ENCODE data around the gene OR8B12.

OR8B12 gene

DNA sequence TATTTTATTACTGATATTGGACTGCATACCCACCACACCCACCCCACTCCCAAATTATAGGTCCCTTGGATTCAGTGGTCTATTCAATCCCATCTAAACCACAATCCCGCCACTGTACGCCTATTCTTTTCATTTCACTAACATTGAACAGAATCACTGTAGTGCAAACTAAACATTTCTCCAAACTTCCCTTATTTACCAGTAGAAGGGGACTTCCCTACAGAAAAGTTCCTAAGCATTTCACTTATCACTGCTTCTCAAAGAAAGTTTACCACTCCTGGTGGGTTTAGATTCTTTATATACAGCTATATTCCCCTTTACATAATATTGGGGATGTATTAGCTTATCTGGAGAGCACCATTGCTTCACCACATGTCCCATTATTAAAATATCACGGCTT, 29.3 kb downstream of the OR8B12 start:
- no peak for DNase-seq (ENCODE audit: low read depth)
- TF ChIP-seq, protein P1, sequence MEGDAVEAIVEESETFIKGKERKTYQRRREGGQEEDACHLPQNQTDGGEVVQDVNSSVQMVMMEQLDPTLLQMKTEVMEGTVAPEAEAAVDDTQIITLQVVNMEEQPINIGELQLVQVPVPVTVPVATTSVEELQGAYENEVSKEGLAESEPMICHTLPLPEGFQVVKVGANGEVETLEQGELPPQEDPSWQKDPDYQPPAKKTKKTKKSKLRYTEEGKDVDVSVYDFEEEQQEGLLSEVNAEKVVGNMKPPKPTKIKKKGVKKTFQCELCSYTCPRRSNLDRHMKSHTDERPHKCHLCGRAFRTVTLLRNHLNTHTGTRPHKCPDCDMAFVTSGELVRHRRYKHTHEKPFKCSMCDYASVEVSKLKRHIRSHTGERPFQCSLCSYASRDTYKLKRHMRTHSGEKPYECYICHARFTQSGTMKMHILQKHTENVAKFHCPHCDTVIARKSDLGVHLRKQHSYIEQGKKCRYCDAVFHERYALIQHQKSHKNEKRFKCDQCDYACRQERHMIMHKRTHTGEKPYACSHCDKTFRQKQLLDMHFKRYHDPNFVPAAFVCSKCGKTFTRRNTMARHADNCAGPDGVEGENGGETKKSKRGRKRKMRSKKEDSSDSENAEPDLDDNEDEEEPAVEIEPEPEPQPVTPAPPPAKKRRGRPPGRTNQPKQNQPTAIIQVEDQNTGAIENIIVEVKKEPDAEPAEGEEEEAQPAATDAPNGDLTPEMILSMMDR (IDR thresholded peaks at IDR 0.05; ENCODE audit: low read length, missing control alignments) = no peak

DNA sequence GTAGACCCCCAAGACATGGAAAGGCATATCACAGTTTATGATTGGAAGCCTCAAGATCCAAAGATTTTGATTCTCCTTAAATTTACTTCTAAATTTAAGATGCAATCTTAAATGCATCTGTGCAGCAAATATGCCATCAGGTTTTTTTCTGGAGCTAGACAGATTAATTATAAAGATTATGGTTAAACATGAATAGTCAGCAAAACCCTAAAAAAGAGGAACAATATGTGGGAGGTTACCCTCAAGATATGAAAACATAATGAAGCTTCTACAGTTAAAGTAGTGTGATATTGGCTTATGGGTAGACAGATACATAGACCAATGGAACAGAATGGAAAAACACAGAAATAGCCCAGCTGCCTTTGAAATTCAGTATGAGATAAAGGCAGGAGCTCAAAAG, 31.7 kb downstream of the OR8B12 start:
- TF ChIP-seq, protein P1 (IDR thresholded peaks at IDR 0.05; ENCODE audit: low read length, missing control alignments) = no peak
- DNase-seq (ENCODE audit: low read depth) = no peak
- no peak overlapping the region for H3K4me3 ChIP-seq (replicated peaks; ENCODE audit: low read depth, low read length)

More for the DNA sequence above, 29.3 kb downstream of the OR8B12 start:
- no peak overlapping the region for H3K4me3 ChIP-seq (replicated peaks; ENCODE audit: low read depth, low read length)

GRCh38 chr11:124510279-124510678, 33.2 kb downstream of the OR8B12 start:
- TF ChIP-seq, protein P1 (IDR thresholded peaks at IDR 0.05; ENCODE audit: low read length, missing control alignments) = no peak
- no peak for DNase-seq (ENCODE audit: low read depth)

DNA sequence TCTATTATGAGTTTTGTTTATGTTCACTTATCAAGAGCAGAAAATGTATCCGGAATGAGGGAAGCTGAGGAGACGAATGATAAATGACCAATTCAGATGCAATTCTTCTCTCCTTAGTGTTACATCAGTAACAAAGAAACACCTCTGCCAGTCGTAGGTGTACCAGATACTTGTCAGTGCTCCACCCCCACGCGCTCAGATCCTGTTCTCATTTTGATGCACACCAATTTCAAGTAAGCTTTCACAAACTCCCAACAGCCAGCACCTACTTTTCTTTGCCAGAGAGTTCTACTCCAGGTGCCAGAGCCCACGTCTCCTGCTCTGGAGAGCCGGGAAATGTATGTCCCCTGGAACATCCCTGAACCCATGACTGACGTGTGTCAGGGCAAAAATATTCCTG, 43.7 kb downstream of the OR8B12 start:
- TF ChIP-seq, protein P1 (IDR thresholded peaks at IDR 0.05; ENCODE audit: low read length, missing control alignments) = no peak
- DNase-seq (ENCODE audit: low read depth) = no peak

More at GRCh38 chr11:124510279-124510678, 33.2 kb downstream of the OR8B12 start:
- no peak overlapping the region for H3K4me3 ChIP-seq (replicated peaks; ENCODE audit: low read depth, low read length)

DNA sequence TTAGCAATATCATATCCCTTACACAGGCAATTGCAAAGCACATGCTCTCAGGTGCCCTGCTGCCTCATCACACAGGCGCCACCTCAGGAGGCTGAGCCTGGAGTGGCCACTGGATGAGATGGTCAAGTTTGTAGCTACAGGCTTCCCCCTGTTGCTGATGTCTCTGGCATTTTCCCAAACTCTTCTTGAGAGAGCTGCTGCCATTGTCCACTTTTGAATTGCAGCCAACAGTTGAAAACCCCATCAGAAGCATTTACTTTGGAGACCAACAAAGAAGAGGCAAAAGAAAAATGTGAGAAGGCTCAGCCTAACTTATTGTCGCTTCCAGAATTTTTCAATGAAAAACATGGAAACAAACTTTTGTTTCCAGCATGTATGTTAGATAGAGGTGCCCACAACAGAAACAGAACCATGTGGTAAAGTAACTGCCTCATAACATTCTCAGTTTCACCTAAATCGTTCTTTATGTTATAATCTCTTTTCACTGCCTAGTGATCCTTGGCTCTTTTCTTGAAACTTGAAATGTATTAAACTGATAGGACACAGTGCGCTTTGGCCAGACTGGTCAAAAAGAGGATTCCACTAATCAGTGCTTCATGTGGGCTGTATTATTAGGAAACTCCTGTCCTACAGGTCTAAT, 50.3 kb downstream of the OR8B12 start:
- TF ChIP-seq, protein P1 (IDR thresholded peaks at IDR 0.05; ENCODE audit: low read length, missing control alignments) = no peak
- H3K4me3 ChIP-seq (replicated peaks; ENCODE audit: low read depth, low read length) = no peak overlapping the region
- peak; percentile 37 for DNase-seq (ENCODE audit: low read depth)

More for the DNA sequence above, 43.7 kb downstream of the OR8B12 start:
- H3K4me3 ChIP-seq (replicated peaks; ENCODE audit: low read depth, low read length) = no peak overlapping the region

Data from fibroblast of pulmonary artery (primary cell).